NCI-H226 (cell line): ENCODE measurements around the gene EML3.
"Not testable (repeated sequence)": the region's sequence is repeated elsewhere in the genome, so short reads cannot be mapped to it uniquely, and the experiment has no call there.

Experiments used
- DNase-seq: peaks from one replicate; pipeline ENCODE4 v3.0.0-alpha.2; 2015

Gene EML3

DNA sequence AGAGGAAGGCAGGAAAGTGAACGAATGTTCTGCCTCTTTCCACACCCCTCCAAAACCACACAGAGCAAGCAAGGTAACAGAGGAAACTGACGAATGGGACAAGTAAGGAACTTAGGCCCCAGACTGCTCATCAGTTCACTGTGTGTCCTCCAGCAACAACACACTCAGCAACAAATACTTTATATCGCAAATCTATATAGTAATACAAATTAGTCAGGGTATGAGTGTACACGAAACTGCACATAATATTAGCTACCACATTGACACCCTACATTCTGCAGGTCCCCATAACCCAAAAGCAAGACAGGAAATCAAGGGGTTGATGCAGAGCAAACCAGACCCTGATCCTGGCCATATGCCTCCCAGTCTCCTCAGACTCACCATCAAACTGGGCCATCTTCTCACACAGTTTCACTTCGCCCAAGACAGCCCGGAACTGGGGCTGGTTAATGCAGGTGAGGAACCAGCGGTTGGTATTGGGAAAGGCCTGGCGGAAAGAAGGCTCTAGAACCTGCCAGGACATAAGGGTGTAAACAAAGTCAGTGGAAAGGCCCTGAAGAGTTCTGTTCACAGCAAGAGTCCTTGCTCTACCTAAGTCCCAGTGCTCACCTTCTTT lies 45.4 kb downstream of the EML3 start:
- DNase-seq = no peak

DNA sequence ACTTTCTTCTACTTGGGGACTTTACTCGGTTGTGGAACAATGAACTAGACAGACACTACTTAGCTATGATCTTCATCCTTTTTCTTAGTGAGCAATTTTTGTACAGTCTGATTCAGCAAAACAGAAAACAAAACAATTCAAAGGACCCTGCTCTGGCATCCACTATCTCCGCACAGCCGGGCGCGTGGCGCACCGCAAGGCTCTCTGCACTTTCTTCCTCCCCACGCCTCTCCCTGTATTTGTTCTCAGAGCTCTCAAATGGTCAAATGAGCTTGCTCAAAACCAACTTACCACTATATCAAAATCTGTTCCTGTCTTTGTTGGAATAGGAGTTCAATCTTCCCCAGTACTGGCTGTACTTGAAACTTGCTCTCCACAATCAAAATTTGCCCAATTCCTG lies 46.3 kb downstream of the EML3 start:
- DNase-seq = no peak

DNA sequence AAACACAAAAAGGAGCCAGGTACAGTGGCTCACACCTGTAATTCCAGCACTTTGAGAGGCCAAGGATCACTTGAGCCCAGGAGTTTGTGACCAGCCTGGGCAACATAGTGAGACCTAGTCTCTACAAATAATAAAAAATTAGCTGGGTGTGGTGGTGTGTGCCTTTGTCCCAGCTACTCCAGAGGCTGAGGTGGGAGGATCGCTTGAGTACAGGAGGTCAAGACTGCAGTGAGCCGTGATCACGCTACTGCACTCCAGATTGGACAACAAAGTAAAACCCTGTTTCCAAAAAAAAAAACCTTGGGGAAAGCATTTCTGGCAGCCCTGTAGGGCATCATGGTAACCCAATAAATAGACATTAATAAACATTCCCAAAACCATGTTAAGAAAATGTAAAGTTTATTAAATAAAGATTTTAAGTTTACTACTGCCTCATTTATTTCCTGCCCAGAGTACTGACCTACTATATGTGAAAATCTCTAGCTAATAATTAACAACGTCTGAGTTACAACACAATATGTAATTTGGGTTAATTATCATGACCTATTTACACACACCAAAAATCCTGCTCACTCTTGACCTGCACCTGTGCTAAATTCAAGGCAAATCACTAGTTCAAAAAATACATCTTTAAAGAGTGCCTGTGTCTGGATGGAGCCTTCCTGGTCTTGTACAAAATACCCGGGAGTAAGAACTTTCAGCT lies 47.3 kb downstream of the EML3 start:
- DNase-seq = no peak

DNA sequence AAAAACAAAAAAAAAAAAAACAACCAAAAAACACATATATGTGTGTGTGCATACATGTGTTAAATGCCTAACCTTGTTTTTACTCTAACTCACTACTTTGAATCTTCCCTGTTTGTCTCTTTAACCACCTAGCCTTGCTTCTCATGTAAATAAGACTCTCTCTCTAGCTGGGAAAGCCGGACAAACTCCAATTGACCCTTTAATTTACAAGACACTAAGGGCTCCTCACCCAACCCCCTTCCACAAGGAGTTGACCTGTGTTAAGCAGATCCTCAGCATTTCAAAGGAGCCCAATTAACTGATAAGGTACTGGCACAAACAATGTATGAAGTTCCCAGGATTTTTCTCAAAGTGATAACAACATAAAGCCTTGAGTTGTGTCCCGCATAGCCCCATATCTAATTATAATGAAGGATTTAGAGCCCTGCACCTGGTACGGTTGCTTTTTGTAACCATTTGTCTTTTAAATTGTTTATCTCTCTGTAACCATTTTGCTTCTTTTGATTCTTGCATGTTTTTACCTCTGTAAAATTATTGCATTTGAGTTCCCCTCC lies 50.8 kb downstream of the EML3 start:
- not testable (repeated sequence) for DNase-seq

DNA sequence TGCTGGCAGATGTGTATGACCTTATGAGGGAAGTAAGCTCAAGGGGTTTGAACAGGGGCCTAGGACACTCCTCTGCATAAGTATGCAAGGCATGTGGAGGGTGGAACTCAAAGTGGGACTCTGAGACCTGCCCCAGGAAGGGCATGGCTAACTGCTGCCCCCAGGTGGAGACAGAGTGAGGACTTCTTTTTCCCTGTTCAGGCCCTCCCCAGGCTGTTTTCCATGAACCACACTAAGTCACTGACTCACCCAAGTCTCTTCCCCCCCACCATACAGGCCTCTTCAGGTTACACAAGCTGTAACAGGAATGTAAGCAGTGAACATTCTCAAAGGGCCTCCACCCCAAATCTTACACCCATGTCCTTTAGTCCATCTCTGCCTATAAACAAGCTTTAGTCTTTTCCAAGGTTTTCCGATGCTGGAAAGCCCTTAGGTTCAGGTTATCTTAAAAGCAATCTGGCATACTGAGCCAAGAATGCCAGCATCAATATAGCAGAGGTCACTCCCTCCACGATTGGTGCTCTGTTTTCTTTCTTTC lies 51.9 kb downstream of the EML3 start:
- DNase-seq = peak; percentile 96

DNA sequence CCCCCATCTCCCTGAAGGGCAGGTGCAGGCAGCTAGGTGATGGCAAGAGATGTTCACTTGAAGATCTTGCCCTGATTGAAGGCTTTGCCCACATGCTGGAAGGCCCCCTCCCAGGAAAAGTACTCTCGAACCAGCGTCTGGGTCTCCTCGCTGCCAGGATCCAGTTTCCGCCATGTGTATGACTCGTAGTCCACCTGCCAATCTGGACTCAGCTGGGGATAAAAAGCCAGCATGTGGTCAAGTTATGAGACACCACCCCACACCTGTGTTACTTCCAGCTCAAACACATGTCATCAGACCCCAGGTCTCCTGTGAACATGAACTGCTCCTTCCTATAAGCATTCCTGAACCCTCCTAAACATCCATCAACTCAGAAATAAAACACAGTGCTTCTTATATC lies 52.9 kb downstream of the EML3 start:
- not testable (repeated sequence) for DNase-seq

DNA sequence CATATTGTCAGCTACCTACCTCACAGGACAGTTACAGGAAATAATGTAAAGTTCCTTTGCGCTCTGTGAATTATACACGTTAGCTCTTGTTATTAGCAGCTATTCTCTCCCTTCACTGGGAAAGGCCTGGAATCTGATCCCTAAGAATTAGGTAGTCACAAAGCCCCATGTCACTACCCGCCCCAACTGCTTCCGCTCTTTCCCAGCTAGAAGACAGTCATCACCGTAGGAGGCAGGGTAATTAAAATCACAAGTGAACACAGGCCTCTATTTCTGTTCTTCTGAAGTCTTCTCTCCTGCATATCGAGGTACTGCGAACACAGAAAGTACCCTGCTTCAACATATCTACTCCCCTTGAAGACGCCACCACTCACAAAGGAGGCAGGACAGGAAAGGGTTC lies 53.4 kb downstream of the EML3 start:
- no peak for DNase-seq

DNA sequence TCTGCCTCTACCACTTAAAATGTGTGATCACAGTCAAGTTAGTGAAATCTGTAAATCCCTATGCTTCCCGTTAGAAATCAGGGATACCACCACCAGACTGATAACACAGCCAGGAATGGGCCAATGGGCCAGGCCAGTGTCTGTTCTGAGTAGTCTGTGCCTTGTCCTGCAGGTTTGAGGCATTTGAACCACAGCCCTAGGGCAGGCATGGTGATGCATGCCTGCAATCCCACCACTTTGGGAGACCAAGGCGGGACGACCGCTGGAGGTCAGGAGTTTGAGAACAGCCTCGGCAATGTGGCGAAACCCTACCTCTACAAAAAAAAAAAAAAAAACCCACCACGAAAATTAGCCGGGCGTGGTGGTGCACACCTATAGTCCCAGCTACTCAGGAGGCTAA lies 53.9 kb downstream of the EML3 start:
- DNase-seq = no peak

DNA sequence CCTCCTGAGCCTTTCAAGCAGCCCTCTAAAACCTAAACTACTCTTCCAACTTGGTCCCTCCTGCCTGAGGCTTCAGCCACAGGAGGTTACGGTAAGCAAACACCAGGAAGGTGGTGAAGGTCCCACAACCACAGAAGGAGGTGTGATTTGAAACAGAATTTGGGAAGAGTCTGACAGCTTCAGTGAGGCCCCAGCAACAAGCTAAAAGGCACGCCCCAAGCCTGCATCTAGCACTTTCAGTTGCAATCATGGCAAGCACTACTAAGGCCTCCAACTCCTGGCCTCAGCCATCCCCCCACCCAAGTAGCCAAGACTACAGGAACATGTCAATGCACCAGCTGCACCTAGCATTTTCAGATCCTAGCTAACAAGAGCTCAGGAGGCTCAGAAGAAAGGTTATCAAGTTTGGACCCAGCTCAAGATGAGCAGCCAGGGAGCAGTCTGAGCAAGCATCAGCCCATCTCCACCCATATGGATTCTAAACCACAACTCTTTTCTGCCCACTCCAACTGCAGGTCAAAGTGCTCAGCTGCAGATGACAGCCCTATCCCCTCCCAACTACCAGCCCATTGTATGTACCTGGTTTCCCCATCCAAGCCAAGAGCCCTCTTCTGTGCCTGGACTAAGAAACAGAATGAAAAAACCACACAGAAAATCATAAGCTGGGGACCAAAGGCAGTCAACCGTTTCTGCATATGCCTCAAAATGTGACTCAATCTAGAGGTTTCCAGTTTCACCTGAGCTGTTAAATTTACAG lies 55.5 kb downstream of the EML3 start:
- DNase-seq = peak; percentile 20

DNA sequence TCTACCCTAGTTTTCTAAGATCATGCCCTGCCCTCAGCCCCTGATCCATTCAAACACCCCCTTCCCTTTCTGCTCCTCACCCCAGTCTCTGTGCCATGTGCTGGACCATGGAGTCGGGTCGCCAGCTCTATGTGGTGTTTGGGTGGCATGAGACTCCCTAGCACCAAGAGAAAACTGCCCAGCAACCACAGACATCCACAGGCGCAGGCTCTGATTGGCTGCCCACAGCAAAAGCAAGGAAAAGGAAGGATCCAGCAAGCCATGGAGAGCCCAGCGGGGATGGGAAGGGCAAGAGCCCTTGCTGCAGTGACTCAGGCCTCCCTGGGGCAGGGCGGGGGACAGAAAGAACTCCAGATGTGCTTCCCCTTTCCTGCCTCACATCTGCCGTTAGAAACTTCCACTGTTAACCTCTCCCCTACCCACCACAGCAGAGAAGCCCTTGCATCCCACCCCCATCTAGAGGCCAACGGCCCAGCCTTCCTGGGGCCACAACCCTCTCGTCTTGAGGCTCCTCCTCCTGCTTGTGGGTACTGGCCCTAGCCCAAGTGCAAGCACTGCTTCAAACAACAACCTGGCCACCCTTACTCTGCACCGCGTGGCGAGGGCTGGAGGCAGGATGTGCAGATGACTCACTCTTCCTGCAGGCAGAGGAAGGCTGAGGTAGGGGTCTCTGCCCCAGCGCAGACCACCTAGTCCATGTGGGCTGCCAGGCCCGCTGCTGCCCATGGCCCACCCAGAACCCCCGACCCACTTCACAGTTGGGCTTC lies 56.3 kb downstream of the EML3 start:
- peak; percentile 93 for DNase-seq

DNA sequence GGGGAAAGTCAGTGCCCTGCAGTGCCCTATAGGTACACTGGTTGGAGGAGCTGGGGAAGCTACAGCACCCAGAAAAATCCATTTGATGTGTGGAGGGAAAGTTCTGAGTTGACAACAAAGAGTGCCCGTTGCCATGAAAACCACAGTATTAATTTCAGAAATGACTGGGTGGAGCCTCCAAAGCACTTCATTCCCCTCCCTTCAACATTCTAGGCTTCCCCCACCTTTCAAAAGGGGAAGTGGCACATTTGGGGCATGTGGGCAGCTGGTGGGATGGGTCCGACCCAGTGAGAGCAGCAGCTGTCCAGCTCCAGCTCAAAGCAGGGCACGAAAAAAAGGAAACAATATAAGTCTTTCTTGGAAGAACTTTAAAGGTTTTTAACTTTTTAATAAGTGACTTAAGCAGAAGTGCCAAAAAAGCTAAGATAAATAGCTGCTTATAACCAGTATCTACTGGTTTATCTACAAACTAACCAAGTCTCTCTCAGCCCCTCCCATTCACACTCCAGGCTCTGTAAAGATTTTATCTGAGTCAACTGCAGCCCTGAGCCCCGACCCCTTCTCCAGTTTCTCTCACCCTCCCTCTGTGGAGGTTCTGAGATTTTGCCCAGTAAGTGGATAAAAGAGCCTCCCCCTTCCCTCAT lies 57.0 kb downstream of the EML3 start:
- DNase-seq = no peak

DNA sequence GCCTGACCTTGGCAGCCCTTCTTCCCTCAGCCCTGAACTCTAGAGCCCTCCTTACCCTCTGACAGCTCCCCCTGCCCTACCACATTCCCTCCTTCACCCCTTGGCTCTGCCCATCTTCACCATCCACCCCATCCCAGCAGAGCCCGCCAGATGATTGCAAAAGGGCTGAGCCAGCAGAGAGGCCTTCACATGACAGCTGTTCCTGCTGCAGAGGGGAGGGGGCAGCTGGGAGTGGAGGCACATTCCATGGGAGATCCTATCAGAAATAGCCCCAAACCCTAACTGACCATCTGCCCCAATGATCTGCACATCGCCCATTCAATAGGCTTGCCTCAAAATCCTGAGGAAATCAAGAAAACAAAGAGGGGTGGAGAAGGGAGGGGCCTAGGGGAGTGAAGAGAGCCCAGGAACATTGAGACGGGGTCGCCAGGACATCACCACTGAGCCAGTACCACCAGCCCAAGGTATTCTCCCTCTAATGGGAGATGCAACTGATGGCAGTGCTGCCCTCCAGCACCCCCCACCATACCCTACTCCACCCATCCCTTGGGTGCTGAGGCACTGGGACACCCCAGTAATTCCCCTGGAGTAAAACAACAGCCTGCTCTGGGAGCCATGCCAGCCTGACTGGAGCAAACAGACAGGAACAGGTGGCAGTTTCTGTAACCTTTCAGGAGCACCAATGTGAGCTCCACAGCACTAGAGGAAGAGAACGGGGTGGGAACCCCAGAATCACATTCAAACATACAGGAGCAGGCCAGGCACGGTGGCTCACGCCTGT lies 58.0 kb downstream of the EML3 start:
- no peak for DNase-seq

DNA sequence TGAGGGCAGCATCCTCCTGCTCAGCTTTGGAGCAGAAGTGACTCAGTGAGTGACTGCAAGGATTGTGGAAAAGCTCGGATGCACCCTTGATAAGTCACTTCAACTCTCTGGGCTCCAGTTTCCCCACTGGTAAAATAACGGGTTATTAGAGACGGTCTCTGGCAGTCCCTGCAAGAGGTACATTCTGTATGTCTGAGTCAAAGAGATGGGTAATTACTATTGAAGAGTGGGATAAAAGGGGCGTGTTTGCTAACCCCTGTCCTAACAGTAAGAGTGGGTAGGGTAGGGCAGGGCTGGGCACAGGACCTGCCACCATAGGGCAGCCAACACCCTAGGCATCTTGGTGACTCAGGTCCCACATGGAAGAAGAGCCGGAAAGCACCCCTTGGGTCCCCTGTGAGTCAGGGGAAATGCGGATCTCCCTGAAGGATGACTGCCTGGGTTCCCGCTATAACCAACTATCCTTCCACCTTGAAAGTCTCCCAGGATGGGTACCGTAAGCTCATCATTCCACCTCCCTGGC lies 58.7 kb downstream of the EML3 start:
- no peak for DNase-seq

DNA sequence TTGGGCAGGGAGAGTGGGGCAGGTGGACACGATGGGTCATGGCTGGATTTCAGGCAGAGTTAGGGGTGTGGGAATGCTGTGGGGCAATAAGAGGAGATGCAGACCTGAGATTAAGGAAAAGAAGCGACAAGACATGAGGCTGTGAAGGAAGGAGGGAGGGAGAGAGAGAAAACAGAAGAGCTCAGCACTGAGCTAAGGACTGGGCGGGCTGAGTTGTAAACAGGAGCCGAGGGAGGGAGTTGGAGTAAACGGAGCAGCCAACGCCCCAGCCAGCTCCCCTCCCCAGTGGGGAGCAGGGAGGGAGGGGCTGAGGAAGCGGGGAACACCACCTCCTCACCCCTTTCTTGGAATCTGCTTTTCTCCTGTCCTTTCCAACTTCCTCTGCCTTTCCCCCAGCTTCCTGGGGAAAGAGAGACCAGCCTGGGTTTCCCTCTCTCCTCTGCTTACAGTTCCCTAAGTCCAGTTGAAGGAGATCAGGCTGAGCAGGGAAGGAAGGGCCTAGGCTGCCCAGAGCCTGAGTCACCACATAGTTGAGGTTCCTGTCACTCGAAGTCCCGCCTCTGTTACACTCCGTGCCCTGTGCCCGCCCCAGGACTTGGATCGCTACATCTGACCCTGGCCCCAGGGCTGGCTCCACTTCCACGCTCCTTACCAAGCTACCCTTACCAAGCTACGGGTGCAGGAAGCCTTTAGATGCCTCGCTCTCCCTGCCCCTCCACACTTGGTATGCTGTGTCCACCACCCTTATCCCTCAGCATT lies 59.3 kb downstream of the EML3 start:
- peak; percentile 97 for DNase-seq

DNA sequence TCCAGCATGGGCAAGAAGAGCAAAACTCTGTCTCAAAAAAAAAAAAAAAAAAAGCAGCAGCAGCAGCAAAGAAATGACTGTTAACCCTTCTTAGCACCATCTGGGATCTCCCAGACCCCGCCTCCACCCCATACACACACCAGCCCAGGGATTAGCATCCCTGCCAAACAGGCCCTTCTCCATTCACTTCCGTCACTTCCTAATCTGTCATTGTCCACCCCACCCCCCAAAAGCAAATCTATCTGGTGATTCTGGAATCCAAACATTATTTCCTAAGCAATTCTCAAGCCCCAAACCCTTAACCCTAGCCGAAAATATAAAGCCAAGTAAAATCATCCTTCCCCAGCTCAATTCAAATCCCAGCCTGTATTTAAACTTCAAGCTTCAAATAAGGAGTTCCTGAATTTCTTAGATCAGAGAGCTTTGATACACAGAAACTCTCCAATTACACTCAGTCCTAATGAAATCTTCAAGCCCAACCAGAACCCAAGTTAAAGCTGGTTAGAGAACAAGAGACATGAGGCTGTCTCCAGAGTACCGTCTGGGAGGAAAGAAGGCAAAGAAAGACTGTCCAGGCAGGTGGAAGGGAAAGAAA lies 60.0 kb downstream of the EML3 start:
- DNase-seq = no peak
